Activated CD8-positive, alpha-beta memory T cell treated with anti-CD3 and anti-CD28 coated beads, Interleukin-2, amount 50 U/mL, for 48 hours (primary cell): ENCODE measurements around the gene TAF11L10.
"Not testable (repeated sequence)": the region's sequence is repeated elsewhere in the genome, so short reads cannot be mapped to it uniquely, and the experiment has no call there.

Experiments
- DNase-seq: peaks from one replicate; pipeline ENCODE4 v3.0.0-alpha.2; 2020

TAF11L10 gene

GRCh38 chr5:17597728-17598127, at the start of gene TAF11L10:
TAF11L10 (minus strand) TSS chr5:17597828.
- DNase-seq: not testable (repeated sequence)

GRCh38 chr5:17634160-17634559, 36.5 kb upstream of the TAF11L10 start, which contains the start of gene TAF11L14:
TAF11L14 (plus strand) TSS chr5:17634460.
- no peak for DNase-seq

DNA sequence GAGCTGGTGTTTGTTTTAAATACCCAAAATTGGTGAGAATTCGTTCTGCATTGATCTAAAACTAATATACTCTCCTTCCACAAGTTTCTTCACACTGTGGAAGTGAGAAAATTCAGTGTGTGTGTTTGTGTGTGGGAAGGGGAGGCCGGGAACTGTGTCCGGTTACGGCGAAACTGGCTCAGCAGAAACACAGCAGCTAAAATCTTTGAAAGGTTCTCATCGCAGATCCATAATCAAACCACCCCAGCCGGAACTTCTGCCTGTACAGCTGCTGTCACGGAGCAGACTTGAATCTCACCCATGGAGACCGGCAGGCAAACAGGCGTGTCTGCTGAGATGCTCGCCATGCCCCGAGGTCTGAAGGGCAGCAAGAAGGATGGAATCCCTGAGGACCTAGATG, 34.2 kb upstream of the TAF11L10 start, which contains the start of gene TAF11L13:
TSS of gene TAF11L13 (plus strand) at position 301 of the 400 bp plus-strand sequence.
- DNase-seq: not testable (repeated sequence)

DNA sequence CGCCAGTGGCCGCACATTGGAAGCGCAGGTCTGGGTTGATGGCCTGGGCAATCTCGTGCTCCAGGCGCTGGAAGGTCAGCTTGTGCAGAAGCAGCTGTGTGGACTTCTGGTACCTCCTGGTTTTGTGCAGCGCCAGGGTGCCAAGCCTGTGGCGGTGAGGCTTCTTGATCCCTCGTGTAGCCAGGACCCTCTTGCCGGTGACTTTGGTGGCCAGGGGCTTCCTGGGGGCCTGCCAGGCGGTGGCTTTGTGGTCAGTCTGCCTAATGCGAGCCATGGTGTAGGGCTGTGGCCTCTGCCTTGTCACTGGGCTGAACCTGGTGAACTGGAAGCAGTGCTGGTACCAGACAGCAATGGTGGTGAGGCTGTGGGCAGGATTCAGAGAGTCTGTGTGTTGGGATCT, 28.1 kb upstream of the TAF11L10 start:
- no peak for DNase-seq

- no peak for DNase-seq
Observed at GRCh38 chr5:17620627-17621026, 23.0 kb upstream of the TAF11L10 start.

DNA sequence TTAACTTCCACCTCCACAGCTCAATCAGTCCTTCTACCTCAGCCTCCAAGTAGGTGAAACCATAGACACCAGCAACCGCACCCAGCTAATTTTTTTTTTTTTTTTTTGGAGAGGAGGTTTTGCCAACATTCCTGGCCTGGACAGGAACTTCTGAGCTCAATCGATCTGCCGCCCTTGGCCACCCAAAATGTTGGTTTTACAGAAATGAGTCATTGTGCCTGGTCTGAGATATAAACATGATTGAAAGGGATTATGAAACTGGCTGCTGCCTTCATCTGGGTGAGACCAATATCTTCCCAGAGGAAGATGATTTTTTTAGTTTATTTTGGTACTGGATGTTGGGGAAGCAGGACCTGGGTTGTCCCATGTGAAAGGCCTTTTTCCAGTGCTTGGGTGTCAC, 21.7 kb upstream of the TAF11L10 start:
- DNase-seq: no peak

- no peak for DNase-seq
Observed at GRCh38 chr5:17614872-17615605, 17.4 kb upstream of the TAF11L10 start.

GRCh38 chr5:17610092-17610491, 12.5 kb upstream of the TAF11L10 start, which contains the start of gene TAF11L12:
TAF11L12 (plus strand) TSS chr5:17610392.
- DNase-seq: not testable (repeated sequence)

DNA sequence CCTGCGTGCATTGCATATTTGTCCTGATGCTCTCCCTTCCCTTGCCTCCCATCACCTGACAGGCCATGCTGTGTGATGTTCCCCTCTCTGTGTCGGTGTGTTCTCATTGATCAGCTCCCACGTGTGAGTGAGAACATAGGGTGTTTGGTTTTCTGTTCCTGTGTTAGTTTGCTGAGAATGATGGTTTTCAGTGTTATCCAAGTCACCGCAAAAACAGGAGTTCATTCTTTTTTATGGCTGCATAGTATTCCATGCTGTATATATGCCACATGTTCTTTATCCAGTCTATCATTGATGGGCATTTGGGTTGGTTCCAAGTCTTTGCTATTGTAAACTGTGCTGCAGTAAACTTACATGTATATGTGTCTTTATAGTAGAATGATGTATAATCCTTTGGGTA, 9.8 kb upstream of the TAF11L10 start:
- not testable (repeated sequence) for DNase-seq

DNA sequence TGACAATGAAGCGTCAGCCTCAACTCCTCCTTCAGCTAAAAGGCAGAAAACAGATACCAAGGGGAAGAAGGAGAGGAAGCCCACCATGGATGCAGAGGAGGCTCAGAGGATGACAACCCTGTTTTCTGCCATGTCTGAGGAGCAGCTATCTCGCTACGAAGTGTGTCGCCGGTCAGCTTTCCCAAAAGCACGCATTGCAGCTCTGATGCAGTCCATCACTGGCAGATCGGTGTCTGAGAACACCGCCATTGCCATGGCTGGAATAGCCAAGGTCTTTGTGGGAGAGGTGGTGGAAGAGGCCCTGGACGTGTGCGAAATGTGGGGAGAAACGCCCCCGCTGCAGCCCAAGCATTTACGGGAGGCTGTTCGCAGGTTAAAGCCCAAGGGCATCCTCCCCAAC, 7.3 kb upstream of the TAF11L10 start:
- DNase-seq: no peak

DNA sequence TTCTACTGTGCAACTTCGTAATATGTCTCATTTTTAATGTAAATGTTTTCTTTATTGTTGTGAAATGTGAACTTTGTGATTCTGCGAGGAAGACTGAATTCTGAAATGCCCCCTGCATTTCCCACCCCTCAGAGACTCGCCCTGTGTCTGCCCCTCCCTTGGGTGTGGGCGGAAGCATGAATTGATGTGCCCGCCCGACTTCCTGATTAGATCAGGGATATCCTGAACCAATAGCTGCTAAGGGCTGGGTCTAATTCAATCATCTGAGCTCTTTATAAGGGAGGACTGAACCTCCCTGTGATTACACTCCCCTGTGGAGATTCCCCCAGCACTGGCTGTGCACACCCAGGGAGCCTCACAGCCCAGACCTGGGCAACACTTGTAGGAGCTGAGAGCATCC, 6.3 kb upstream of the TAF11L10 start, which contains the start of gene TAF11L11:
TSS of gene TAF11L11 (plus strand) at position 304 of the 400 bp plus-strand sequence.
- not testable (repeated sequence) for DNase-seq

DNA sequence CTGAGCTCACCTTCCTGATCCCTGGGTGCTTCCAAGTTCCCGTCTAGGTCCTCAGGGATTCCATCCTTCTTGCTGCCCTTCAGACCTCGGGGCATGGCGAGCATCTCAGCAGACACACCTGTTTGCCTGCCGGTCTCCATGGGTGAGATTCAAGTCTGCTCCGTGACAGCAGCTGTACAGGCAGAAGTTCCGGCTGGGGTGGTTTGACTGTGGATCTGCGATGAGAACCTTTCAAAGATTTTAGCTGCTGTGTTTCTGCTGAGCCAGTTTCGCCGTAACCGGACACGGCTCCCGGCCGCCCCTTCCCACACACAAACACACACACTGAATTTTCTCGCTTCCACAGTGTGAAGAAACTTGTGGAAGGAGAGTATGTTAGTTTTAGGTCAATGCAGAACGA, 3.4 kb downstream of the TAF11L10 start, which contains the start of gene TAF11L9:
TSS of gene TAF11L9 (minus strand) at position 140 of the 400 bp plus-strand sequence.
- not testable (repeated sequence) for DNase-seq

DNA sequence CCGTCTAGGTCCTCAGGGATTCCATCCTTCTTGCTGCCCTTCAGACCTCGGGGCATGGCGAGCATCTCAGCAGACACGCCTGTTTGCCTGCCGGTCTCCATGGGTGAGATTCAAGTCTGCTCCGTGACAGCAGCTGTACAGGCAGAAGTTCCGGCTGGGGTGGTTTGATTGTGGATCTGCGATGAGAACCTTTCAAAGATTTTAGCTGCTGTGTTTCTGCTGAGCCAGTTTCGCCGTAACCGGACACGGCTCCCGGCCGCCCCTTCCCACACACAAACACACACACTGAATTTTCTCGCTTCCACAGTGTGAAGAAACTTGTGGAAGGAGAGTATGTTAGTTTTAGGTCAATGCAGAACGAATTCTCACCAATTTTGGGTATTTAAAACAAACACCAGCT, 6.8 kb downstream of the TAF11L10 start, which contains the start of gene TAF11L8:
TSS of gene TAF11L8 (minus strand) at position 101 of the 400 bp plus-strand sequence.
- not testable (repeated sequence) for DNase-seq

DNA sequence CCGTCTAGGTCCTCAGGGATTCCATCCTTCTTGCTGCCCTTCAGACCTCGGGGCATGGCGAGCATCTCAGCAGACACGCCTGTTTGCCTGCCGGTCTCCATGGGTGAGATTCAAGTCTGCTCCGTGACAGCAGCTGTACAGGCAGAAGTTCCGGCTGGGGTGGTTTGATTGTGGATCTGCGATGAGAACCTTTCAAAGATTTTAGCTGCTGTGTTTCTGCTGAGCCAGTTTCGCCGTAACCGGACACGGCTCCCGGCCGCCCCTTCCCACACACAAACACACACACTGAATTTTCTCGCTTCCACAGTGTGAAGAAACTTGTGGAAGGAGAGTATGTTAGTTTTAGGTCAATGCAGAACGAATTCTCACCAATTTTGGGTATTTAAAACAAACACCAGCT, 12.0 kb downstream of the TAF11L10 start, which contains the start of gene TAF11L7:
TSS of gene TAF11L7 (minus strand) at position 101 of the 400 bp plus-strand sequence.
- not testable (repeated sequence) for DNase-seq
